ENCODE results near the gene PIGN. TPM values are rescaled to one million over a fixed set of nuclear protein-coding genes. Genes with fewer than 3 reads are reported as not detected.
"Not testable (repeated sequence)": the region's sequence is repeated elsewhere in the genome, so short reads cannot be mapped to it uniquely, and the experiment has no call there.

Gene PIGN
- polyA plus RNA-seq, 3 donors from 2014 or later, result 12.0 to 16.4 (median 13.8) TPM

DNA sequence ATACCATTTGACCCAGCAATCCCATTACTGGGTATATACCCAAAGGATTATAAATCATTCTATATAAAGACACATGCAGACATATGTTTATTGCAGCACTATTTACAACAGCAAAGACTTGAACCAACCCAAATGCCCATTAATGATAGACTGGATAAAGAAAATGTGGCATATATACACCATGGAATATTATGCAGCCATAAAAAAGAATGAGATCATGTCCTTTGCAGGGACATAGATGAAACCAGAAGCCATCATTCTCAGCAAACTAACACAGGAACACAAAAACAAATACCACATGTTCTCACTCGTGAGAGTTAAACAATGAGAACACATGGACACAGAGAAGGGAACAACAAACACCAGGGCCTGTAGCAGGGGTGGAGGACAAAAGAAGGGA lies 20.3 kb downstream of the PIGN start:
- not testable (repeated sequence) for H3K27me3 Mint-ChIP-seq (ENCODE audit: low read depth in 3 of 3); H3K9me3 Mint-ChIP-seq; H3K27ac Mint-ChIP-seq; DNase-seq; H3K36me3 Mint-ChIP-seq; H3K4me3 Mint-ChIP-seq
- H3K4me1 Mint-ChIP-seq, result peaks cover 27 to 34% of the 10 kb centered on the region in 2 donors

DNA sequence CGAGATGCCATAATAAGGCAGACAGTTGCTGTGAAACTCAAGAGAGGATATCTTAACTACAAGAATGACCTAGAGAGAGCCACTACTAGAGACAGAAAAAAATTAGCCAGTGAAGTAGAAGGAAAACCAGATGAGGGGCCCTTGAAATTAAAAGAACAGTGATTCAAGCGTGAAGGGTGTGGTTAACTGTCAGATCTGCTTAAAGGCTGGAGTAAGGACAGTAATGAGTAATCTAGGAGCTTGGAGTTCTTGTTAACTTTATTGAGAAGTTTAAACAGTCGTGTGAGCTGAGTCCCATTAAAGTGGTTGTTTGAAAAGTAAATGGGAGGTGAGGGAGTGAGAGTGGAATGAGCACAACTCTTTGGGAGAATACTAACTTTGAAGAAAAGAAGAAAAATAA lies 21.3 kb downstream of the PIGN start:
- Mint-ChIP-seq H3K4me3 (no peak overlapping the region), H3K4me1 (peaks cover 27 to 34% of the 10 kb centered on the region in 2 donors)

DNA sequence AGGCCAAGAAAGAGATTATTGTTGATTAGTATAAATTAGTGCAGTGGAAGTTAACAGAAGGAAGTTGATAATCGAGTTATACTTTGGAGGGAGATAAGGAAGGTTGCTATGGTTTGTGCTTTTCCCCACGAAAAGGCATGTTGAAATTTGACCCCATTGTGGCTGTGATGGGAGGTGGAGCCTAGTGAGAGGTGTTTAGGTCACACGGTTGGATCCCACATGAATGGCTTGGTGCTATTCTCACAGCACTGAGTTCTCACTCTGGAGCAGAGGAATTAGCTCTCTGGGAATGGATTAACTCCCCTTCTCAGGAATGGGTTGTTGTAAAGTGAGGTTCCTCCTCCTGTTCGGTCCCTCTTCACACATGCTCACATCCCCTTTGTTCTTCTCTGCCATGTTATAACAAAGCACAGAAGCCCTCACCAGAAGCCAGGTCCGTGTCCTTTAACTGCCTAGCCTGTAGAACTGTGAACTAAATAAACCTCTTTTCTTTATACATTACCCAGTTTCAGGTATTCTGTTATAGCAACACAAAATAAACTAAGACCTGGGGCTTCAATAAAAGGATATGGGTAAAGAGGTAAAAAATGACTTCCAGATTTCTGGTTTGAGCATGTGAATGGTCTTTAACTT lies 21.9 kb downstream of the PIGN start:
- Mint-ChIP-seq H3K36me3 (peaks cover 4 to 8% (median 5%) of the 10 kb centered on the region in 3 donors), H3K9me3 (no peaks in the 10 kb centered on the region), H3K27me3 (ENCODE audit: low read depth in 3 of 3) (peaks cover 0 to 2% (median 0%) of the 10 kb centered on the region in 3 donors), H3K4me3 (no peak overlapping the region), H3K27ac (peak overlapping the region in 4 of 6 donors; percentile 2 to 67 (median 40)), H3K4me1 (peaks cover 27 to 34% of the 10 kb centered on the region in 2 donors)
- DNase-seq, result no peak

More for the DNA sequence above, 21.3 kb downstream of the PIGN start:
- DNase-seq, result no peak
- Mint-ChIP-seq H3K9me3 (no peaks in the 10 kb centered on the region), H3K36me3 (peaks cover 4 to 8% (median 5%) of the 10 kb centered on the region in 3 donors), H3K27ac (peak overlapping the region in 2 of 6 donors; percentile 24 to 56), H3K27me3 (ENCODE audit: low read depth in 3 of 3) (peaks cover 0 to 2% (median 0%) of the 10 kb centered on the region in 3 donors)

DNA sequence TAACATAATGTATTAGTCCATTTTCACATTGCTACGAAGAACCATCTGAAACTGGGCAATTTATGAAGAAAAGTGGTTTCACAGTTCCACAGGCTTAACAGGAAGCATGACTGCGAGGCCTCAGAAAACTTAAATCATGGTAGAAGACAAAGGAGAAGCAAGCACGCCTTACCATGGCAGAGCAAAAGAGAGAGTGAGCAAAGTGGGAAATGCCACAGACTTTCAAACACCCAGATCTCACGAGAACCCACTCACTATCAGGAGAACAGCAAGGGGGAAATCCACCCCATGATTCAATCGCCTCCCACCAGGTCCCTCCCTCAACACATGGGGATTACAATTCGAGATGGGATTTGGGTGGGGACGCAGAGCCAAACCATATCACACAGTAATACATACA lies 22.5 kb downstream of the PIGN start:
- Mint-ChIP-seq H3K36me3 (peaks cover 7 to 12% (median 9%) of the 10 kb centered on the region in 3 donors), H3K27me3 (ENCODE audit: low read depth in 3 of 3) (peaks cover 0 to 2% (median 0%) of the 10 kb centered on the region in 3 donors), H3K4me1 (peaks cover 27 to 34% of the 10 kb centered on the region in 2 donors), H3K4me3 (peak overlapping the region in 4 of 5 donors; percentile 18 to 68 (median 40)), H3K27ac (peak overlapping the region in 5 of 6 donors; percentile 25 to 71 (median 58)), H3K9me3 (no peaks in the 10 kb centered on the region)
- no peak for DNase-seq

DNA sequence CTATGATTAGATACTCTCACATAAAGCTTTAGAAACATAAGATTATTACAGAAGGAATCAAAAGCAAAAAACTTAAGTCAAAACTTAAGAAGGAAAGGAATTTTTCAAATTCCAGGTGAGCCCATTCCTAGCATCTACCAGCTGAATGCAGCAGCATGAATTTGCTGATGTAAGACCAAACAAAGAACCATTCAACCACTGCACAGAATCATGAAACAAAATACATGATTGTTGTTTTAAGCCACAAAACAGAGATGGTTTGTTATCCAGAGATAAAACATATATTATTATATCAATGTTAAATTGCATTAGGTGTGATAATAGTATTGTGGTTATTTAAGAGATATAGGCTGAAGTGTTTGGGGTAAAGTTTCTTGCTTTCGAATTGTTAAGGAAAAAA lies 29.0 kb downstream of the PIGN start:
- Mint-ChIP-seq H3K36me3 (peaks cover 11 to 34% (median 26%) of the 10 kb centered on the region in 3 donors), H3K4me1 (no peaks in the 10 kb centered on the region), H3K27ac (no peak overlapping the region), H3K4me3 (no peak overlapping the region), H3K9me3 (no peaks in the 10 kb centered on the region), H3K27me3 (ENCODE audit: low read depth in 3 of 3) (no peaks in the 10 kb centered on the region)
- no peak for DNase-seq

DNA sequence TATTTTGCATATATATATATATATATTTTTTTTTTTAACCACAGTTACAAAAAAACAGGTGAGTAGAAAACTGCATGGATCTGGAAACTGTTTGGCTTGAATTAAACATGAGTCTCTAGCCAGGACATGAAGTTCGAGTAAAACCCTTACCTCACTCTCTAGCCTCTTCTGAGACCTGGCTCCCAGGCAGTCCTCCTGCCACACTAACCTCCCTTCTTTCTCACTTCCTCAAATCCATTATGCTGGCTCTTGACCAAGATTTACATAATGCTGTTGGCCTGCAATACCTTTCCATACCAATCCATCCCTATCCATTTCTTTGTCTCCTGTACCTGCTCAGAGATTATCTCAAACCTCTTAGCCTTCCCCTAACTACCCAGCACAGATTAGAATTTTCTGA lies 34.0 kb downstream of the PIGN start:
- H3K36me3 Mint-ChIP-seq, result peaks cover 5 to 23% (median 17%) of the 10 kb centered on the region in 3 donors
- H3K4me1 Mint-ChIP-seq, result no peaks in the 10 kb centered on the region
- no peak for DNase-seq
- no peak overlapping the region for H3K4me3 Mint-ChIP-seq
- no peaks in the 10 kb centered on the region for H3K9me3 Mint-ChIP-seq
- no peak overlapping the region for H3K27ac Mint-ChIP-seq
- H3K27me3 Mint-ChIP-seq (ENCODE audit: low read depth in 3 of 3), result no peaks in the 10 kb centered on the region

DNA sequence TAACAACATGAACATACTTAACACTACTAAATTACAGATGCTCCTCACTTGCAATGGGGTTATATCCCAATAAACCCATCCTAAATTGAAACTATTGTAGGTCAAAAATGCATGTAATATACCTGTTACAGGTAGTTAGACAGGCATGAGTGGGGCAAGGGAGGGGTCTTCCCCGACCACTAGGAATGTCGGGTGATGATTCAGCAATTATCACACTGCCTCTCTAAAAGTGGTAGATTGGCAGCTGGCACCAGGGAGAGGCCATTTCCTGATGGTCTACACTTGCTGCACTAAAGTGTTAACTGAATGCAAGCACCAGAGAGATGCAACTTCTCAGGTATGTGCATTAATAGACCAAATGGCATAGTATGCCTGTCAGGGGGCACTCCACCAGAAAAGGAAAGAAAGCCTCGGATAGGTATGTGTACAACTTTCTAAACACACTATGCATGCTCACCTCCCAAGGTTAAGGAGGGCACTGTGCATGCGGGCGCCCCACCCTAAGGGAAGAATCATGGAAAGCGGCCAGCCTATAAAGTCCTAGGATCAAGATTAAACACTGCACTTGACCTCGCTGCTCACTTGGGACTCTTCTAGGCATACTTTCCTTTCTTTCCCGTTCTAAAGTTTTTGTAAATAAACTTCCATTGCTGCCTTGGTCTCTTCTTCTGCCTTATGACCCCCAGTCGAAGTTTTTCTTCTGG lies 35.6 kb downstream of the PIGN start:
- no peak overlapping the region for H3K27ac Mint-ChIP-seq

DNA sequence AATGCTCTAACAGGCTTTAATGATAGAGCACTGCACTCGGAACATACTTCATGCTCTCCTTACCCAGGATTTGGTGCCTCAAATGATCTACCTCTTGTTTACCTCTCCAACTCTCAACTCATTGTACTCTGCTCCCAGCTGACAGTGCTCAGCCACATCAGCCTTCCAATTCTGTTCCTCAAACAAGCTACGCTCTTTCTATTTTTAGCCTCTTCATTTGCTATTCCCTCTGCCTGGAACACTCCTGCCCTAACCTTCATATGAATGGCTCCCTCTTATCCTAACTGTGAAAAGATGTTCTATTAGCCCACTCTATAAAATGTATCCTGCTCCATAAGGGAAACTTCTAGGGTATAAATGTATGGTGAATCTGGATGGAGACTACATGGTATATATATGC lies 42.5 kb downstream of the PIGN start:
- H3K36me3 Mint-ChIP-seq, result peaks cover 8 to 35% (median 9%) of the 10 kb centered on the region in 3 donors

More for the DNA sequence above, 35.6 kb downstream of the PIGN start:
- no peak overlapping the region for H3K4me3 Mint-ChIP-seq
- H3K4me1 Mint-ChIP-seq, result no peaks in the 10 kb centered on the region
- no peaks in the 10 kb centered on the region for H3K9me3 Mint-ChIP-seq
- no peak for DNase-seq
- H3K27me3 Mint-ChIP-seq (ENCODE audit: low read depth in 3 of 3), result no peaks in the 10 kb centered on the region
- peaks cover 5 to 16% (median 15%) of the 10 kb centered on the region in 3 donors for H3K36me3 Mint-ChIP-seq

DNA sequence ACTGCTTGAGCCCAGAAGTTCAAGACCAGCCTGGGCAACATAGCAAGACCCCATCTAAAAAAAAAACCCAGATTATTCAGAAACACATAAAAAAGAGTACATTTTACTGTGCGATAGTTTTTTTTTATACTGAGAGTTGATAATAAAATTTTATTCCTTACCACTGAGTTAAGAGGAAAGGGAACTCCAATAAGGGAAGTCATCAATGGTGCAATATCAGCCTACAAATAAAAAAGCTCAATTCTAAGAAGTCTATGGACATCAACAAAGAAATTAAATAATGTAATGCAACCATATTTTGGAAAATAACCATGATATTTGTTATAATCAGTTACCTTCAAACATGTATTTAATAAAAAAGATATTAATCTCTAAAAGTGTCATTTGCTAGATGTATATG lies 46.6 kb downstream of the PIGN start:
- Mint-ChIP-seq H3K4me3 (no peak overlapping the region), H3K27me3 (ENCODE audit: low read depth in 3 of 3) (no peaks in the 10 kb centered on the region), H3K36me3 (peaks cover 13 to 40% (median 13%) of the 10 kb centered on the region in 3 donors)

More for the DNA sequence above, 42.5 kb downstream of the PIGN start:
- Mint-ChIP-seq H3K27ac (no peak overlapping the region), H3K9me3 (no peaks in the 10 kb centered on the region), H3K4me3 (no peak overlapping the region), H3K4me1 (no peaks in the 10 kb centered on the region), H3K27me3 (ENCODE audit: low read depth in 3 of 3) (no peaks in the 10 kb centered on the region)
- no peak for DNase-seq

DNA sequence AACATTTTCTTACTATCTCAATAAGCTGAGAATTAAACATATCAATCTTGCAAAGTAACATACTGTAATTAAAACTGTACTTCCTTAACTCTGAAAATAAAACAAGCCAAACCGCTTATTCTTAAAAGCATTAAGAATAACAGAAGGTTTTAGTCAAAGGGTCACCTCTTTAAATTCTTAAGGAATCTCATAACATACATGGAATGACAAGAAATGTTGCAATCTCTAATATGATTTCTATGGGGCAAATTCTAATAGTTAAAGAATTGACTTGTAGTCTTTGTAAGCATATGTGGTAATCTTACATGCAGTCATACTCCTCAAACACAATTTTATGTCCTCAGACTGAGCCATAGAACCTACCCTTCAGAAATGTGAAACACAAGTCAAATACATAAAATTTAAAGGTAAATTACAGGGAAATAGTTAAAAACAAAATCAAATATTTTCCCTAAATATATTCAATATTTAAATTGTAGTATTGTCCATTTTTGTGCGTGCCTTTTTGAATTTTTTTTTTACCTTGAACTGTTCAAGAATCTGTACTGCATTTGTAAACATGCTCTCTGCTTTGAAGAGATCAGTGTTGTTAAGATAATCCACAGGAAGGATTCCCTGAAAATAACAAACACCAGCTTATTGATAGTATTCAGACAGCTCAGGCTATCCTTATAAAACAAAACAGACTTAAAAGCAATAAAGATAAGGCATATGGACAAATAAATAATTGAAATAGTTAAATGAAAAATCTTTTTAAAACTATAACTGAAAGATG lies 48.2 kb downstream of the PIGN start:
- H3K4me3 Mint-ChIP-seq, result no peak overlapping the region
- DNase-seq, result no peak
- H3K27me3 Mint-ChIP-seq (ENCODE audit: low read depth in 3 of 3), result no peaks in the 10 kb centered on the region
- H3K9me3 Mint-ChIP-seq, result no peaks in the 10 kb centered on the region
- H3K36me3 Mint-ChIP-seq, result peaks cover 6 to 37% (median 8%) of the 10 kb centered on the region in 3 donors
- no peak overlapping the region for H3K27ac Mint-ChIP-seq
- no peaks in the 10 kb centered on the region for H3K4me1 Mint-ChIP-seq

More for the DNA sequence above, 46.6 kb downstream of the PIGN start:
- no peak for DNase-seq
- Mint-ChIP-seq H3K27ac (no peak overlapping the region), H3K4me1 (no peaks in the 10 kb centered on the region), H3K9me3 (no peaks in the 10 kb centered on the region)

DNA sequence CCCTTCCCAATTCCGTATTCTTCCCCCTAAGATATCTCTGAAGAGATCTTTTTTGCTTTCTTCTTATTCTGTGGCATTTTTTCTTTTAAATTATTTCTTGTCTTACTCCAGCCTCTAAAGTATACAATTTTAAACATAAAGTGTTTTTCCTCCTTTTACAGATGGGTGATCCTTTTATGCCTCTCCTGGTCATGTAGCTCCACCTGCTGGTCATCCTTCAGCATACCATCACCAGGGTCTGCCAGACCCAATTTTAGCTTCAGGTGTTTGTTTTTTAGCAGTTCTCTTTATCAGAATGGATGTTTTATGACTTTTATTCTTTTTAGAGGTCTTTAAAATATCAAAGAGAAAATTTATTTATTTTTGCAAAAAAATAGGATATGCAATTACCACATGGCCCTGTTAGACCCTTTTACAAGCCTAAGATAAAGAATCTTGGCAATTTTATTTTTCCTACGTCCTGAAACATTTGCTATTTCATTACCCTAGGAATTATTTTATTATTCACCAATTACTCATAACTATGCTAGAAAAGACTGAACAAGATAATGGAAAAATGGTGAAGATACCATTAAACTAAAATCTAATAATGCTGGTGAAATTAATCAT lies 55.5 kb downstream of the PIGN start:
- Mint-ChIP-seq H3K27me3 (ENCODE audit: low read depth in 3 of 3) (no peaks in the 10 kb centered on the region), H3K36me3 (peaks cover 0 to 13% (median 0%) of the 10 kb centered on the region in 3 donors), H3K27ac (no peak overlapping the region), H3K4me1 (no peaks in the 10 kb centered on the region), H3K9me3 (no peaks in the 10 kb centered on the region), H3K4me3 (no peak overlapping the region)
- DNase-seq, result peak; percentile 36 to 53 (median 50)

DNA sequence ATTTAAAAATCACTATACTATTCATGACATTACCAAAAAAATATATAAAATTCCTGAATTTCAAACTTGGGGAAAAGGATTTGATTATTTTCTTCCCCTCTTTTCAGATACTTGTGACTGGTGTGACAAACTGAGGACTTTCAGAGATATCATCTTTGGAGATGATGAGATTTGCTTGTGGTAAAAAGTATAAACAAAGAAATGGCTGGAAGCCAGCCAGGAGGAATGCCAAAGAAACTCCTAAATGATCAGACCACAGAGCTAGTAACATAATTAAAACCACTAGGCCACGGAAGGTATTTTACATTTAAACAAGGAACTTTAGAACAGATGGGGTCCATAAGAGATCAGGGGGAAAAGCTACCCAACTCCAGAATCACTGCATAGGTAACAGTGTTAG lies 58.7 kb downstream of the PIGN start:
- Mint-ChIP-seq H3K9me3 (no peaks in the 10 kb centered on the region), H3K4me1 (no peaks in the 10 kb centered on the region), H3K27me3 (ENCODE audit: low read depth in 3 of 3) (no peaks in the 10 kb centered on the region), H3K4me3 (no peak overlapping the region), H3K36me3 (peaks cover 0 to 3% (median 0%) of the 10 kb centered on the region in 3 donors), H3K27ac (no peak overlapping the region)
- no peak for DNase-seq

DNA sequence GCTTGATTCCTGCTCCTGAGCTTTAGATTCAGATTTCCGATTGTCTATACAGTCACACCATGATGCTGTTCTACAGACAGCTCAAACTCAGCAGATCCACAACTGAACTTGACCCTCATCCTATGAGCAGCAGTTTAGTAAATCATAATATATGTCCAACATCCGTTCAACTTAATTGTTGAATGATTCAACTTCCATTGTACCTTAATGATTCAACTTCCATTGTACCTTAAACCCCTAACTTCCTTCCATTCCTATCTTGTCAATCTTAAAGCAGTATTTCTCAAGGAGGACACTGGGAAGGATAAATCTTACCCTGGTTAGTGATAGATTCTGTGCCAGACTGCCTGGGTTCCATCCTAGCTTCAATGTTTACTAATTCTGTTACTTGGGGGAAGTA lies 60.1 kb downstream of the PIGN start:
- H3K27me3 Mint-ChIP-seq (ENCODE audit: low read depth in 3 of 3), result no peaks in the 10 kb centered on the region
- H3K36me3 Mint-ChIP-seq, result peaks cover 0 to 3% (median 0%) of the 10 kb centered on the region in 3 donors
- no peak overlapping the region for H3K4me3 Mint-ChIP-seq

More for the DNA sequence above, 60.1 kb downstream of the PIGN start:
- no peak overlapping the region for H3K27ac Mint-ChIP-seq
- H3K9me3 Mint-ChIP-seq, result no peaks in the 10 kb centered on the region
- H3K4me1 Mint-ChIP-seq, result no peaks in the 10 kb centered on the region
- no peak for DNase-seq

Data from immature natural killer cell (primary cell).